HepG2 (cell line): ENCODE data around the gene MFAP1. TPM values are rescaled to one million over a fixed set of nuclear protein-coding genes. Genes with fewer than 3 reads are reported as not detected.

ENCODE experiments used
- AFF4 ChIP-seq: sonication (generic); formaldehyde crosslinking; IDR thresholded peaks from 2 replicates; pipeline ENCODE4 v1.4.0; 2020; ENCODE audit warnings: missing genetic modification reagents
- CEBPB ChIP-seq: IDR thresholded peaks from 2 replicates; pipeline ENCODE4 v1.6.1; 2011; ENCODE audit warnings: low read depth, low read length, improper control_type of control experiment, borderline replicate concordance
- E2F5 ChIP-seq: sonication (generic); formaldehyde crosslinking; conservative IDR thresholded peaks from 2 replicates; pipeline ENCODE4 v1.4.0; 2020; ENCODE audit warnings: missing genetic modification reagents
- FOXM1 ChIP-seq: sonication (generic); formaldehyde crosslinking; IDR thresholded peaks from 2 replicates; pipeline ENCODE4 v1.5.0; 2020; ENCODE audit warnings: missing genetic modification reagents
- KLF13 ChIP-seq: sonication (generic); formaldehyde crosslinking; IDR thresholded peaks from 2 replicates; pipeline ENCODE4 v1.4.0; 2020; ENCODE audit warnings: mild to moderate bottlenecking, missing genetic modification reagents
- ONECUT2 ChIP-seq: sonication (generic); formaldehyde crosslinking; IDR thresholded peaks from 2 replicates; pipeline ENCODE4 v1.4.0; 2020; ENCODE audit warnings: missing genetic modification reagents
- PHF20 ChIP-seq: sonication (generic); formaldehyde crosslinking; IDR thresholded peaks from 2 replicates; pipeline ENCODE4 v1.5.0; 2020; ENCODE audit warnings: mild to moderate bottlenecking, missing genetic modification reagents
- POGZ ChIP-seq: sonication (generic); formaldehyde crosslinking; IDR thresholded peaks from 2 replicates; pipeline ENCODE4 v1.4.0; 2020; ENCODE audit warnings: mild to moderate bottlenecking, missing genetic modification reagents
- RARA ChIP-seq: IDR thresholded peaks from 2 replicates; pipeline ENCODE4 v1.6.1; 2016; ENCODE audit warnings: missing genetic modification reagents, missing compliant biosample characterization
- SYNCRIP ChIP-seq: fragments of 200-400 bp; formaldehyde crosslinking; IDR thresholded peaks from 2 replicates; pipeline ENCODE4 v1.6.1; 2018; ENCODE audit warnings: mild to moderate bottlenecking, low read depth, low read length; ENCODE audit not compliant: insufficient read depth
- ZFP82 ChIP-seq: sonication (generic); formaldehyde crosslinking; IDR thresholded peaks from 2 replicates; pipeline ENCODE4 v1.5.1; 2020; ENCODE audit warnings: mild to moderate bottlenecking, missing genetic modification reagents, borderline replicate concordance
- ZKSCAN5 ChIP-seq: sonication (generic); formaldehyde crosslinking; IDR thresholded peaks from 2 replicates; pipeline ENCODE4 v1.5.1; 2020; ENCODE audit warnings: mild to moderate bottlenecking, missing genetic modification reagents
- ZNF264 ChIP-seq: sonication (generic); formaldehyde crosslinking; IDR thresholded peaks from 2 replicates; pipeline ENCODE4 v1.4.0; 2020; ENCODE audit warnings: missing genetic modification reagents
- ZNF350 ChIP-seq: sonication (generic); formaldehyde crosslinking; IDR thresholded peaks from 2 replicates; pipeline ENCODE4 v1.4.0; 2020; ENCODE audit warnings: mild to moderate bottlenecking, low read depth, missing genetic modification reagents, borderline replicate concordance
- ZNF510 ChIP-seq: sonication (generic); formaldehyde crosslinking; IDR thresholded peaks from 2 replicates; pipeline ENCODE4 v1.4.0; 2020; ENCODE audit warnings: low read depth, mild to moderate bottlenecking, missing genetic modification reagents
- ZNF564 ChIP-seq: sonication (generic); formaldehyde crosslinking; IDR thresholded peaks from 2 replicates; pipeline ENCODE4 v1.8.1; 2023; ENCODE audit warnings: mild to moderate bottlenecking, missing genetic modification reagents
- ZNF652 ChIP-seq: IDR thresholded peaks from 2 replicates; pipeline ENCODE4 v1.6.1; 2016; ENCODE audit warnings: low read depth, borderline replicate concordance
- polyA plus RNA-seq, 8 experiments: library from polyadenylated mRNA; depleted of rRNA in 3 of 8; stranded (reverse) in 7 of 8; unstranded in 1 of 8; fragments of >200 nt; fragmentation: Illumina TruSeq in 4 of 8; extraction: Trizol in 4 of 8; gene quantifications; 2 replicates each; pipeline versions ENCODE4 v1.2.1 to v1.2.3, GENCODE V29; 2011 to 2016; ENCODE audit warnings: low read depth in 4 of 8, missing spikeins in 1 of 8, mixed read lengths in 1 of 8; ENCODE audit not compliant: insufficient read depth in 1 of 8
- total RNA-seq, 5 experiments: library from RNA; depleted of rRNA; stranded (reverse); fragments of >200 nt; fragmentation: Illumina TruSeq; extraction: Trizol; gene quantifications; 2 replicates each; pipeline ENCODE4 v1.2.3, GENCODE V29; 2016; ENCODE audit warnings: low read depth in 1 of 5
- TF ChIP-seq, protein P1 (sequence below): sonication (generic); formaldehyde crosslinking; IDR thresholded peaks from 2 replicates; pipeline ENCODE4 v1.5.0; 2020; ENCODE audit warnings: missing genetic modification reagents, mild to moderate bottlenecking, borderline replicate concordance
- TF ChIP-seq, protein P2 (sequence below): sonication (generic); formaldehyde crosslinking; IDR thresholded peaks from 2 replicates; pipeline ENCODE4 v1.4.0; 2020; ENCODE audit warnings: low read depth, mild to moderate bottlenecking, missing genetic modification reagents

Gene MFAP1
- total and polyA plus RNA-seq, 2 of the 13 experiments (the other 11 are each of a cell fraction or from before 2014, with no cell fraction given), result 11.8 to 39.5 TPM

DNA sequence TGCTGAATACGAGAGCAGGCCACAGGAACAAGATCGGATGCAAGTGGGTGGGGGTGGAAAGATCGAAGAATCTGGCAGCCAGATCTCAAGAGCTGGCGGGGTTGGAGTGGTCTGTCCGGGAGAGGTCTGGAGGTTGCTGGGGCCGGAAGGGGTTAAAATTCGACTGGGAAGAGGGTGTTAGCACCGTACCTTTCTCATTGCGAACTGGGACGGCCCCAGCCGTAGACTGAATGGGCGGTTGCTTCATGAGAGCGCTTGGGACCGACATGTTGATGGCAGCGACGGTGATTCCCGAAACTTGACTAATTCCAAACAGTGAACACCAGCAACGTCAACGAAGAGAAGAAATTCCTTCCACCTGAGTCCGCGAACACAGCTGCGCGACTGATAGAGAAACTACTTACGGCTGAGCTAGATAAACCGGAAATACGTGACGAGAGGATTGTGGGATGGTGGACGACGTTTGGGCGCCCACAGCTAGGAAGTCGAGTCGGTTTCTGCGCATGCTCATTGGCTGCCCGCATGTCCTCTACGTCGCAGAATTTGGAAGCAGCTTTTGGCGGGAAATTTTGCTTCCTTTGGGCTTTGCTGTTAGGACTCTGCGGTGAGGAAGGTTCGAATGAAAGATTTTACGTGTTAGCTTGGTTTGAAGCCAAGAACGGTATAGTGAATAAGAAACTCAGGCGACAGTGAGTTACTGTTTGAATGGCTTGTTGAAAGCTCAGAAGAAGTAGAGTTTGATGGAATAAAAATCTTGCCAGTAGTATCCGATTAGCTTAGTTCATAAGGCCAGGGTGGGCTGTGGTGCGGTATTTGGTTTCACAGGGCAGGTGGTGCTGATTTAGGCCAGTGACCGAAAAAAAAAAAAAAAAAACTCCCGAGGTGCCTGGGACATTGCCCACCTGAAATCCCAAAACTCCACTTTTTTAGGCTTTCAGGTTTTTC, at the start of gene MFAP1 (continued):
- TF ChIP-seq POGZ (CRISPR knock-in tag) (peak; percentile 81), CEBPB (peak; percentile 30; the same call in 1 of the 2 replicates), ZFP82 (CRISPR knock-in tag) (no peak), SYNCRIP (no peak), E2F5 (CRISPR knock-in tag) (peak; percentile 77), ZNF564 (CRISPR knock-in tag) (no peak), ZKSCAN5 (no peak), ZNF264 (peak; percentile 46; the same call in 1 of the 2 replicates), AFF4 (CRISPR knock-in tag) (no peak), KLF13 (CRISPR knock-in tag) (no peak), ZNF652 (CRISPR knock-in tag) (peak; percentile 94), ONECUT2 (CRISPR knock-in tag) (0 out of 2 replicates have a peak, but pooled peaks have one; percentile 11), ZNF350 (CRISPR knock-in tag) (peak; percentile 81), FOXM1 (CRISPR knock-in tag) (no peak), PHF20 (CRISPR knock-in tag) (peak; percentile 95), RARA (no peak), ZNF510 (no peak; the same call in 1 of the 2 replicates)
- TF ChIP-seq, protein P1, sequence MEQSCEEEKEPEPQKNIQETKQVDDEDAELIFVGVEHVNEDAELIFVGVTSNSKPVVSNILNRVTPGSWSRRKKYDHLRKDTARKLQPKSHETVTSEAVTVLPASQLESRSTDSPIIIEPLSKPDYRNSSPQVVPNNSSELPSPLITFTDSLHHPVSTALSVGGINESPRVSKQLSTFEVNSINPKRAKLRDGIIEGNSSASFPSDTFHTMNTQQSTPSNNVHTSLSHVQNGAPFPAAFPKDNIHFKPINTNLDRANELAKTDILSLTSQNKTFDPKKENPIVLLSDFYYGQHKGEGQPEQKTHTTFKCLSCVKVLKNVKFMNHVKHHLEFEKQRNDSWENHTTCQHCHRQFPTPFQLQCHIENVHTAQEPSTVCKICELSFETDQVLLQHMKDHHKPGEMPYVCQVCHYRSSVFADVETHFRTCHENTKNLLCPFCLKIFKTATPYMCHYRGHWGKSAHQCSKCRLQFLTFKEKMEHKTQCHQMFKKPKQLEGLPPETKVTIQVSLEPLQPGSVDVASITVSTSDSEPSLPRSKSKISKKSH (CRISPR knock-in tag), result peak; percentile 61; the same call in 1 of the 2 replicates
- TF ChIP-seq, protein P2, sequence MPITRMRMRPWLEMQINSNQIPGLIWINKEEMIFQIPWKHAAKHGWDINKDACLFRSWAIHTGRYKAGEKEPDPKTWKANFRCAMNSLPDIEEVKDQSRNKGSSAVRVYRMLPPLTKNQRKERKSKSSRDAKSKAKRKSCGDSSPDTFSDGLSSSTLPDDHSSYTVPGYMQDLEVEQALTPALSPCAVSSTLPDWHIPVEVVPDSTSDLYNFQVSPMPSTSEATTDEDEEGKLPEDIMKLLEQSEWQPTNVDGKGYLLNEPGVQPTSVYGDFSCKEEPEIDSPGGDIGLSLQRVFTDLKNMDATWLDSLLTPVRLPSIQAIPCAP (CRISPR knock-in tag), result no peak
